OCI-LY1 (cell line): ENCODE measurements around the gene IL22RA2.

Experiments
- H2AFZ ChIP-seq: fragments of 200-600 bp; sonication (generic), shearing (Covaris generic); 2 replicates; pipeline ENCODE4 v1.6.0; 2014; ENCODE audit warnings: antibody characterized with exemption, mild to moderate bottlenecking, low read length
- H3F3A ChIP-seq: fragments of 200-600 bp; sonication (generic), shearing (Covaris generic); 2 replicates; pipeline ENCODE4 v1.6.0; 2014; ENCODE audit warnings: mild to moderate bottlenecking, antibody characterized with exemption, low read length, moderate library complexity; ENCODE audit not compliant: insufficient read depth
- H3K27ac ChIP-seq: fragments of 200-600 bp; sonication (generic); 2 replicates; pipeline ENCODE4 v1.5.1; 2014; ENCODE audit warnings: low read length, mixed run types, mild to moderate bottlenecking, low read depth; ENCODE audit not compliant: poor library complexity, severe bottlenecking
- H3K27me3 ChIP-seq: fragments of 200-600 bp; sonication (generic); 2 replicates; pipeline ENCODE4 v1.6.0; 2014; ENCODE audit warnings: antibody characterized with exemption, mild to moderate bottlenecking, low read length, moderate library complexity; ENCODE audit not compliant: insufficient read depth
- H3K36me3 ChIP-seq: fragments of 200-600 bp; sonication (generic); 2 replicates; pipeline ENCODE4 v1.6.1; 2014; ENCODE audit warnings: mild to moderate bottlenecking, antibody characterized with exemption, low read length, moderate library complexity, mixed read lengths; ENCODE audit not compliant: insufficient read depth
- H3K4me1 ChIP-seq: fragments of 200-600 bp; sonication (generic); 2 replicates; pipeline ENCODE4 v1.5.1; 2014; ENCODE audit warnings: mild to moderate bottlenecking, low read length, moderate library complexity; ENCODE audit not compliant: insufficient read depth, severe bottlenecking
- H3K4me2 ChIP-seq: fragments of 200-600 bp; sonication (generic), shearing (Covaris generic); 2 replicates; pipeline ENCODE4 v1.6.1; 2014; ENCODE audit warnings: low read length
- H3K4me3 ChIP-seq: fragments of 200-600 bp; sonication (generic); 2 replicates; pipeline ENCODE4 v1.5.1; 2014; ENCODE audit warnings: low read length, low read depth, mild to moderate bottlenecking, mixed read lengths; ENCODE audit not compliant: poor library complexity, severe bottlenecking
- H3K79me2 ChIP-seq: fragments of 200-600 bp; shearing (Covaris generic); 2 replicates; pipeline ENCODE4 v1.6.1; 2016; ENCODE audit warnings: mixed run types, low read length, mixed read lengths; ENCODE audit not compliant: insufficient read depth
- H3K9ac ChIP-seq: fragments of 200-600 bp; sonication (generic), shearing (Covaris generic); 2 replicates; pipeline ENCODE4 v1.6.1; 2014; ENCODE audit warnings: mild to moderate bottlenecking, low read length, mixed read lengths
- H3K9me2 ChIP-seq: fragments of 200-600 bp; sonication (generic), shearing (Covaris generic); 2 replicates; pipeline ENCODE4 v1.6.1; 2014; ENCODE audit warnings: low read depth, mild to moderate bottlenecking, low read length, mixed read lengths
- H3K9me3 ChIP-seq: fragments of 200-600 bp; shearing (Covaris generic); 2 replicates; pipeline ENCODE4 v1.6.1; 2014; ENCODE audit warnings: low read length, mixed read lengths
- H4K20me1 ChIP-seq: fragments of 200-600 bp; sonication (generic), shearing (Covaris generic); 2 replicates; pipeline ENCODE4 v1.6.0; 2016; ENCODE audit warnings: mild to moderate bottlenecking, low read length; ENCODE audit not compliant: insufficient read depth
- EZH2 ChIP-seq: fragments of 200-600 bp; sonication (generic), shearing (Covaris generic); IDR thresholded peaks from 2 replicates; pipeline ENCODE4 v1.8.0; 2017; ENCODE audit warnings: borderline replicate concordance, mixed run types, mild to moderate bottlenecking, antibody characterized with exemption, low read length, moderate library complexity, mixed read lengths
- TF ChIP-seq, protein P1 (sequence below): fragments of 200-600 bp; sonication (generic), shearing (Covaris generic); IDR thresholded peaks from 2 replicates; pipeline ENCODE4 v1.5.1; 2017; ENCODE audit warnings: mild to moderate bottlenecking, antibody characterized with exemption, low read length, moderate library complexity, mixed read lengths

Gene IL22RA2

DNA sequence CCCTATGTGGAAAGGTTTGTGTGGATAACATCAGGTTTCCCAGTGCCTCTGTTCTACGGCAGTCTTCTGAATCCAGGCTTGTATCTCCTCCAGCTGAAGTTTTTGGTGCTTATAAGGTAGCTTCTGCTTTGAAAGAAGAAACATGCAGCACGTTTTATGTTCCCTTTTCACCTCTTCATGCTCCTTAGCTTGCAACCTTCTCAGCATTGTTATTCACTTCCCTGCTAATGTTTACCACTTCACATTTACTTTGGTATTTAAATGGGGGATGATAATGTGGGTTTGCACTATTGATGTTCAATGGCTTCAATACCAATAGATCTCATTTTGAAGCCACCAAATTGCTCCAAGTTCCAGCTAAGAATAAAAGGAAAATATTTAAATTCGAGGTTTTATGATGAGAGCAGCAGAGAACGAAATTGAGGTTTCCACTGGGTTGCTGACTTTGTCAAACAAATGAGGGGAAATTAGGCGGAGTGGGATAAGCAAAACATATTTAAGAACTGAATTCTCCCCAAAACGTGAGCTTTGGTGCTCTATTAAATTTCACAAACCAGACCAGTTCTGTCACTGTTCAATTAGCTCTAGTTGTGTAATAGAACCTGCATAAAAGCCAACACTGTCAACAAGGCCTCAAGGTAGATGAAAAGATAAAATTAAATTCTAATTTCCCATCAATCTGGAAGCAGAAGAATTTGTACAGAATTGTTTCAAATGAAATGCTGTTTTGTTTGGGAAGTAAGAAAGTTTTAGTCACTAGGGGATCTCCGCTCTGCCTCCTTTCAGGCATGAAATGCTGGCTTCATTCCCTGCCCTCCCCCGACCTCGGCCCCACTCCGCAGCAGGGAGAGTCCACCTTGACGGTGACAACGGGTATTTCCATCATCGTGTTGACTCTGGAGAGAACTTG lies 1.4 kb downstream of the IL22RA2 start:
- H3K9ac ChIP-seq: no peak overlapping the region

DNA sequence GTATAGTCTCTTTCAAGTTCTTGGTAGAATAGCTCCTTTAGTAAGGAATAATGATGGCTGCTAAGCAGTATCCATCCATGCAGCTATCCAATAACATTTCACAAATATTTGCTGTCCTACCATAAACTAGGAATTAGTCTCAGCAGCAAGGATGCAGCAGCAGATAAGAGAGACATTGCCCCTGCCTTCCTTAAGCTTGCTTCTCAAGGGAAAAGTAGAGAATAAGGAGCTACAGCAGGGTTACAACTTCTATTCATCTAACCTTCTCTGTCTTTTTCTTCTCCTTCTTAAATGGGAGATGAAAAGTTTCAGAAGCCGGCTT lies 2.4 kb downstream of the IL22RA2 start:
- TF ChIP-seq EZH2: no peak
- TF ChIP-seq, protein P1, sequence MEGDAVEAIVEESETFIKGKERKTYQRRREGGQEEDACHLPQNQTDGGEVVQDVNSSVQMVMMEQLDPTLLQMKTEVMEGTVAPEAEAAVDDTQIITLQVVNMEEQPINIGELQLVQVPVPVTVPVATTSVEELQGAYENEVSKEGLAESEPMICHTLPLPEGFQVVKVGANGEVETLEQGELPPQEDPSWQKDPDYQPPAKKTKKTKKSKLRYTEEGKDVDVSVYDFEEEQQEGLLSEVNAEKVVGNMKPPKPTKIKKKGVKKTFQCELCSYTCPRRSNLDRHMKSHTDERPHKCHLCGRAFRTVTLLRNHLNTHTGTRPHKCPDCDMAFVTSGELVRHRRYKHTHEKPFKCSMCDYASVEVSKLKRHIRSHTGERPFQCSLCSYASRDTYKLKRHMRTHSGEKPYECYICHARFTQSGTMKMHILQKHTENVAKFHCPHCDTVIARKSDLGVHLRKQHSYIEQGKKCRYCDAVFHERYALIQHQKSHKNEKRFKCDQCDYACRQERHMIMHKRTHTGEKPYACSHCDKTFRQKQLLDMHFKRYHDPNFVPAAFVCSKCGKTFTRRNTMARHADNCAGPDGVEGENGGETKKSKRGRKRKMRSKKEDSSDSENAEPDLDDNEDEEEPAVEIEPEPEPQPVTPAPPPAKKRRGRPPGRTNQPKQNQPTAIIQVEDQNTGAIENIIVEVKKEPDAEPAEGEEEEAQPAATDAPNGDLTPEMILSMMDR: no peak
- H3K27ac ChIP-seq: no peak overlapping the region
- H2AFZ ChIP-seq: no peak overlapping the region
- no peaks in the 10 kb centered on the region for H3K27me3 ChIP-seq
- H4K20me1 ChIP-seq: no peaks in the 10 kb centered on the region
- H3F3A ChIP-seq: no peaks in the 10 kb centered on the region
- no peaks in the 10 kb centered on the region for H3K36me3 ChIP-seq
- H3K4me1 ChIP-seq: no peaks in the 10 kb centered on the region
- H3K9ac ChIP-seq: no peak overlapping the region
- H3K4me3 ChIP-seq: no peak overlapping the region
- H3K9me2 ChIP-seq: no peaks in the 10 kb centered on the region
- no peaks in the 10 kb centered on the region for H3K9me3 ChIP-seq
- no peak overlapping the region for H3K4me2 ChIP-seq
- H3K79me2 ChIP-seq: no peaks in the 10 kb centered on the region

More for the DNA sequence above, 1.4 kb downstream of the IL22RA2 start:
- Histone ChIP-seq H3K4me1 (no peaks in the 10 kb centered on the region), H3K9me2 (no peaks in the 10 kb centered on the region), H3K27me3 (no peaks in the 10 kb centered on the region), H3K4me2 (no peak overlapping the region), H3K36me3 (no peaks in the 10 kb centered on the region), H3K4me3 (no peak overlapping the region), H3F3A (no peaks in the 10 kb centered on the region), H4K20me1 (no peaks in the 10 kb centered on the region), H3K79me2 (no peaks in the 10 kb centered on the region), H3K27ac (no peak overlapping the region), H2AFZ (no peak overlapping the region), H3K9me3 (no peaks in the 10 kb centered on the region)
- no peak for TF ChIP-seq EZH2
- TF ChIP-seq, protein P1: no peak

DNA sequence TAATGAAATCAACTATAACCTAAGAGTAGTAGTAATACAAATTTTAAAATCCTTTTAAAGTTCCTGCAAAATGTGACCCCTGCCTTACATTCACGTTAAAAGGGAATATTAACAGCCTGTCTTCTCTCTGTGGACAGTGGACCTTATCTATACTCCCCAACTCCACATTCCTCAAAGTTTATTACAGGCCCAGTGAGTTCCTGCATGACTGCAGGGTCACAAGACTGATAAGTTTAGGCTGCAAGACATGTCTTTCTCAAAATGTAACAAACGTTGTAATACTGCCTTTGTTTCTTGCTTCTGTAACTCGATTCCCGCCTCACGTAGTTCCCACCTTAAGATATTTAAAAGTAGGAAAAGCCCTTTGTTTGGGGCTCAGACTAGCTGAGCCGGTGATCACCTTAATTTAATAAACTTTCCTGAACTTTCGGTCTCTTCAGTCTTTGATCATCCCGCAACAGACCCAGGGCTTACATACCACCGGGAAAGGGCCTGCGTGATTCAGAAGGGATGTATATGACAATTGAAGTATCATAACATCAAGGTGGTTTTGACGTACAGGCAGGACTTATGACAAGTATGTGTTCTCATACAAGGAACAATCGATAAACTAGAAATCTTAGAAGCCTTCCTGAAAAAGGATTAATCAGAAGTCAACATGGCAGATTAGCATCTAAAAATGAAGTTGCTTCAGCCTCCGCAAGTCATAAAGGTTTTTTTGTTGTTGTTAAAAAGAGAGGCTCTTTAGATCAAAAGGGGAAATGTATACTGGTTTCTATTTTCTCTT lies 3.0 kb downstream of the IL22RA2 start:
- H3K9me2 ChIP-seq: no peaks in the 10 kb centered on the region
- H3K4me3 ChIP-seq: no peak overlapping the region
- H3F3A ChIP-seq: no peaks in the 10 kb centered on the region
- no peaks in the 10 kb centered on the region for H3K36me3 ChIP-seq
- no peak overlapping the region for H2AFZ ChIP-seq
- H3K4me2 ChIP-seq: no peak overlapping the region
- H3K9me3 ChIP-seq: no peaks in the 10 kb centered on the region
- no peaks in the 10 kb centered on the region for H3K79me2 ChIP-seq
- no peaks in the 10 kb centered on the region for H3K4me1 ChIP-seq
- H3K9ac ChIP-seq: no peak overlapping the region
- no peaks in the 10 kb centered on the region for H4K20me1 ChIP-seq
- TF ChIP-seq, protein P1: no peak
- TF ChIP-seq EZH2: no peak
- H3K27ac ChIP-seq: no peak overlapping the region
- H3K27me3 ChIP-seq: no peaks in the 10 kb centered on the region
